GM12892 (cell line): Measurements from ENCODE around the gene SUPT20H.

Source experiments
- POLR2A ChIP-seq: IDR thresholded peaks from 2 replicates; pipeline ENCODE4 v1.6.1; 2011; ENCODE audit warnings: low read depth, low read length, control low read depth
- TAF1 ChIP-seq: IDR thresholded peaks from 2 replicates; pipeline ENCODE4 v1.6.1; 2011; ENCODE audit warnings: low read depth, mild to moderate bottlenecking, control low read depth, low read length, borderline replicate concordance

DNA sequence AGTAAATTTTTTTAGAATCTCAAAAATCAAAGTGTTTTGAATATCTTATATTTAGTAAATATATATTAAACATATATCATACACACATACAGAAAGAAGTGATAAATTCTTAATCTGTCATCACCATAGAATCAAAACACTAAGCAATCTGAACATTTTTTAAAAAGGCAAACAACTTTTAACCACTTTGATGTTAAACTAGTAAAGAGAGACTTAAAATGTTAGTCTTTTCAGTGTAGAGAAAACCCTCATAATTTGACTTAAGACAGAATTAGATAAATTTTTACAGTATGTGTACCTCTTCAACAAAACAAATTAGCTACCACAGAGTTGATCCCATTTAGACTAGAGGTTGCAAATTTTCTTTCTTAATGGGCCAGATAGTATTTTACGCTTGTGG, 13.4 kb downstream of the SUPT20H start:
- TF ChIP-seq POLR2A = no peak
- no peak for TF ChIP-seq TAF1
